Mammary epithelial cell (primary cell): ENCODE results near the gene VSIG10L2.

Experiments used
- EZH2 ChIP-seq: IDR thresholded peaks from 2 replicates; pipeline ENCODE4 v1.6.1; 2012; ENCODE audit warnings: low read length, inconsistent platforms, borderline replicate concordance
- TF ChIP-seq, protein P1 (sequence below), 2 donors: IDR thresholded peaks in 1 of 2; conservative IDR thresholded peaks in 1 of 2; 2 replicates each; pipeline ENCODE4 v1.5.1; 2011 to 2012; ENCODE audit warnings: inconsistent platforms in 2 of 2, low read length in 2 of 2, mild to moderate bottlenecking in 2 of 2, control low read depth in 1 of 2, low read depth in 1 of 2; ENCODE audit not compliant: insufficient read depth in 1 of 2; ENCODE audit errors: extremely low read depth in 1 of 2

DNA sequence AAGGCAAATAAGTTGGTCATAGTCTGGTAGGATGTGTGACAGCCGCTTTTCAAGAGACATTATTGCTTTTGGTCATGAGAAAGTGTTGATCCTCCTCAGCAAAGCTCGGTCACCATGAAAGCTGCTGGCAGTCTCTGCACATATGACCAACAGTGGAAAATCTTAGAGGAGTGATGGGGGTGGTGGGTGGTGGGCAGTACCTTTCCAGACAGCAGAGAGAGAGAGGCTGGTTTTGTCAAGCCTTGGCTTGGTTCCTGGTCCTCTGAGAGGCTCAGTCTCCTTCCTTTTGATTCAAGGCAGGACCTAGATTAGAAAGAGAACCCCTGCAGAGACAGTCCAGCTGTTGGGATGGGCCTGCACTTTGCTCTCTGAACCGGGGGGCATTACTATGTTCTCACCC, 20.0 kb upstream of the VSIG10L2 start:
- TF ChIP-seq, protein P1, sequence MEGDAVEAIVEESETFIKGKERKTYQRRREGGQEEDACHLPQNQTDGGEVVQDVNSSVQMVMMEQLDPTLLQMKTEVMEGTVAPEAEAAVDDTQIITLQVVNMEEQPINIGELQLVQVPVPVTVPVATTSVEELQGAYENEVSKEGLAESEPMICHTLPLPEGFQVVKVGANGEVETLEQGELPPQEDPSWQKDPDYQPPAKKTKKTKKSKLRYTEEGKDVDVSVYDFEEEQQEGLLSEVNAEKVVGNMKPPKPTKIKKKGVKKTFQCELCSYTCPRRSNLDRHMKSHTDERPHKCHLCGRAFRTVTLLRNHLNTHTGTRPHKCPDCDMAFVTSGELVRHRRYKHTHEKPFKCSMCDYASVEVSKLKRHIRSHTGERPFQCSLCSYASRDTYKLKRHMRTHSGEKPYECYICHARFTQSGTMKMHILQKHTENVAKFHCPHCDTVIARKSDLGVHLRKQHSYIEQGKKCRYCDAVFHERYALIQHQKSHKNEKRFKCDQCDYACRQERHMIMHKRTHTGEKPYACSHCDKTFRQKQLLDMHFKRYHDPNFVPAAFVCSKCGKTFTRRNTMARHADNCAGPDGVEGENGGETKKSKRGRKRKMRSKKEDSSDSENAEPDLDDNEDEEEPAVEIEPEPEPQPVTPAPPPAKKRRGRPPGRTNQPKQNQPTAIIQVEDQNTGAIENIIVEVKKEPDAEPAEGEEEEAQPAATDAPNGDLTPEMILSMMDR (conservative IDR thresholded peaks at IDR 0.05 in 1 of 2, IDR thresholded peaks at IDR 0.05 in 1 of 2; ENCODE audit: extremely low read depth in 1 of 2, insufficient read depth in 1 of 2, low read depth in 1 of 2, low read length in 2 of 2) = no peak
- no peak for TF ChIP-seq EZH2
